BE2C (cell line): ENCODE results near the gene RPS16.
A peak's percentile ranks its signal among the peaks of the same experiment; 100 is the strongest.
"Not testable (repeated sequence)": the region's sequence is repeated elsewhere in the genome, so short reads cannot be mapped to it uniquely, and the experiment has no call there.

Experiments
- DNase-seq: peaks from one replicate; pipeline ENCODE4 v3.0.0-alpha.2; 2020
- H3K27me3 ChIP-seq: fragments of 250-450 bp; sonication (Bioruptor Pico); 2 replicates; pipeline ENCODE4 v1.5.1; 2020; ENCODE audit warnings: mild to moderate bottlenecking
- H3K36me3 ChIP-seq: fragments of 250-450 bp; sonication (Bioruptor Pico); 2 replicates; pipeline ENCODE4 v1.5.1; 2020; ENCODE audit warnings: mild to moderate bottlenecking
- H3K4me1 ChIP-seq: fragments of 250-450 bp; sonication (Bioruptor Pico); 2 replicates; pipeline ENCODE4 v1.5.1; 2020
- H3K4me3 ChIP-seq: 2 replicates; pipeline ENCODE4 v1.5.1; 2011; ENCODE audit warnings: low read depth, low read length
- H3K9me3 ChIP-seq: fragments of 250-450 bp; sonication (Bioruptor Pico); 2 replicates; pipeline ENCODE4 v1.5.1; 2020
- TF ChIP-seq, protein P1 (sequence below): IDR thresholded peaks from 2 replicates; pipeline ENCODE4 v1.5.1; 2012; ENCODE audit warnings: mild to moderate bottlenecking, low read depth, low read length

RPS16 gene

DNA sequence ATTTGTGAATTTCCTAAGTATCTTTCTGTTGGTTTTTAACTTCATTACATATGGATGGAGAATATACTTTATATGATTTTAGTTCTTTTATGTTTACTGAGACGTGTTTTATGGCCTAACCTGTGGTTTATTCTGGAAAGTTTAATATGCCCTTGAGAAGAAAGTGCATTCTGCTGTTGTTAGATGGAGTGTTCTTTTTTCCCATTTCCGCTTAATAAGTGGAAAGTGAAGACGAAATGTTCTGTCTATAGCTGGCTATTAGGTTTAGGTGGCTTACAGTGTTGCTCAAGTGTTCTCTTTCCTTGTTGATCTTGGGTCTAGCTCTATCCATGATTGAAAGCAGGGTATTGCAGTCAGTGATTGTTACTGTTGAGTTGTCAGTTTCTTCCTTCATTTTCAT is 27.7 kb upstream of the RPS16 start:
- TF ChIP-seq, protein P1, sequence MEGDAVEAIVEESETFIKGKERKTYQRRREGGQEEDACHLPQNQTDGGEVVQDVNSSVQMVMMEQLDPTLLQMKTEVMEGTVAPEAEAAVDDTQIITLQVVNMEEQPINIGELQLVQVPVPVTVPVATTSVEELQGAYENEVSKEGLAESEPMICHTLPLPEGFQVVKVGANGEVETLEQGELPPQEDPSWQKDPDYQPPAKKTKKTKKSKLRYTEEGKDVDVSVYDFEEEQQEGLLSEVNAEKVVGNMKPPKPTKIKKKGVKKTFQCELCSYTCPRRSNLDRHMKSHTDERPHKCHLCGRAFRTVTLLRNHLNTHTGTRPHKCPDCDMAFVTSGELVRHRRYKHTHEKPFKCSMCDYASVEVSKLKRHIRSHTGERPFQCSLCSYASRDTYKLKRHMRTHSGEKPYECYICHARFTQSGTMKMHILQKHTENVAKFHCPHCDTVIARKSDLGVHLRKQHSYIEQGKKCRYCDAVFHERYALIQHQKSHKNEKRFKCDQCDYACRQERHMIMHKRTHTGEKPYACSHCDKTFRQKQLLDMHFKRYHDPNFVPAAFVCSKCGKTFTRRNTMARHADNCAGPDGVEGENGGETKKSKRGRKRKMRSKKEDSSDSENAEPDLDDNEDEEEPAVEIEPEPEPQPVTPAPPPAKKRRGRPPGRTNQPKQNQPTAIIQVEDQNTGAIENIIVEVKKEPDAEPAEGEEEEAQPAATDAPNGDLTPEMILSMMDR = no peak
- Histone ChIP-seq H3K4me3 (no peak overlapping the region), H3K9me3 (no peaks in the 10 kb centered on the region), H3K4me1 (no peaks in the 10 kb centered on the region), H3K36me3 (peaks cover 70% of the 10 kb centered on the region), H3K27me3 (no peaks in the 10 kb centered on the region)
- no peak for DNase-seq

DNA sequence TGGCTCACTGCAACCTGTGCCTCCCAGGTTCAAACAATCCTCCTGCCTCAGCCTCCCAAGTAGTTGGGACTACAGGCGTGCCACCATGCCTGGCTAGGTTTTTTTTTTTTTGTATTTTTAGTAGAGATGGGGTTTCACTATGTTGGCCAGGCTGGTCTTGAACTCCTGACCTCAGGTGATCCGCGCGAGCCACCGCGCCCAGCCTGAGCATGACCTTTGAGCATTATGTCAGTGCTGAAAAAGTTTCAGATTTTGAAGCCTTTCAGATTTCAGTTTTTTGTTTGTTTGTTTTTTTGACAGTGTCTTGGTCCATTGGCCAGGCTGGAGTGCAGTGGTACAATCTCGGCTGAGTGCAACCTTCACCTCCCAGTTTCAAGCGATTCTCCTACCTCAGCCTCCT is 15.5 kb upstream of the RPS16 start:
- peaks cover 44% of the 10 kb centered on the region for H3K36me3 ChIP-seq
- H3K27me3 ChIP-seq, H3K4me3 ChIP-seq, DNase-seq, H3K9me3 ChIP-seq, H3K4me1 ChIP-seq: not testable (repeated sequence)

DNA sequence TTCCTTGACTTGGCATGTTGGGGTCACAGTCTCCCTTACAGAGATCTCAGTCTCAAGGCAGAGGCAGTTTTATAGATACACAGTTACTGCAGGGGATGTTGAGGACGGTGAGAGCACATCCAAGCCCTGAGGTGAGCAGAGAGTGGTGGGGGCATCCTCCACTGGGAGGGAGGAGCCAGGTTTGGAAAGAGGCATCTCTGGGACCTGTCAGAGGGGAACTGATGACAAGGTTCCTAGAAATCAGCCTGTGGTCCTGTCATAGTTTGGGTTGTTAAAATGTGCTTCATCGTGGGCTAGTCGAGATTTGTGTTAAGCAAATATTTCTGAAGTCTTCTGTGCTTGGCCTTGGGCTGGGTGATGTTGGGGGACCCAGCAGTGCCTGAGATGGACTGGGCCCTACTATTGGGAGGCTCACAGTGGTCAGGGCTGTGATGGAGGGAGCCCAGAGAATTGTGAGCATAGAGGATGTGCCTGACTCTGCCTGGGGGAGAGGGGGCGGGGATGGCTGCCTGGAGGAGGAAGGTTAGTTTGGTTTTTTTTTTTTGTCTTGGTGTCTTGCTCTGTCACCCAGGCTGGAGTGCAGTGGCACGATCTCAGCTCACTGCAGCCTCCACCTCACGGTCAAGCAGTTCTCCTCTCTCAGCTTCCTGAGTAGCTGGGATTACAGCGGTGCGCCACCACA is 13.5 kb upstream of the RPS16 start:
- TF ChIP-seq, protein P1 = no peak
- DNase-seq = no peak
- H3K27me3 ChIP-seq = no peaks in the 10 kb centered on the region
- H3K9me3 ChIP-seq = no peaks in the 10 kb centered on the region
- H3K4me3 ChIP-seq = no peak overlapping the region
- peaks cover 44% of the 10 kb centered on the region for H3K36me3 ChIP-seq
- no peaks in the 10 kb centered on the region for H3K4me1 ChIP-seq

DNA sequence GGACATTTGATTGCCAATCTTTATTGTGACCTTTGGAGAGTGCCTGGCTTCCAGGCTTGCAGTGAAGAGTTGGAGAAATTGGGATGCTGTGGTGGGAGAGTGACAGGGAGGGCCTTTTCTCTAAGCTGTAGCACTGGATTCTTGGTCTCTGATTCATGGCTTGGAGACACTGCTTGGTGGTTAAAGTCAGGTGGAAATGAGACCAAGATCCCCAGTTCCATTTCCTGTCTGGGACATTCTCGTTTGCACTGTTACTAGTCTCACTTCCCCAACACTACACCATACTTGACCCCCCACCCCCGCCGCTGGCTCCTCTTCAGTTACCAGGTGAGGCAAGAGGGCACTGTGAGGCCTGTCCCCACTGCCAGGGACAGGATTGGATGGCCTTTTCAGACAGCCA is 12.5 kb upstream of the RPS16 start:
- H3K27me3 ChIP-seq = no peaks in the 10 kb centered on the region
- H3K4me1 ChIP-seq = no peaks in the 10 kb centered on the region
- H3K4me3 ChIP-seq = no peak overlapping the region
- DNase-seq = no peak
- TF ChIP-seq, protein P1 = no peak
- H3K36me3 ChIP-seq = peaks cover 40% of the 10 kb centered on the region
- no peaks in the 10 kb centered on the region for H3K9me3 ChIP-seq

DNA sequence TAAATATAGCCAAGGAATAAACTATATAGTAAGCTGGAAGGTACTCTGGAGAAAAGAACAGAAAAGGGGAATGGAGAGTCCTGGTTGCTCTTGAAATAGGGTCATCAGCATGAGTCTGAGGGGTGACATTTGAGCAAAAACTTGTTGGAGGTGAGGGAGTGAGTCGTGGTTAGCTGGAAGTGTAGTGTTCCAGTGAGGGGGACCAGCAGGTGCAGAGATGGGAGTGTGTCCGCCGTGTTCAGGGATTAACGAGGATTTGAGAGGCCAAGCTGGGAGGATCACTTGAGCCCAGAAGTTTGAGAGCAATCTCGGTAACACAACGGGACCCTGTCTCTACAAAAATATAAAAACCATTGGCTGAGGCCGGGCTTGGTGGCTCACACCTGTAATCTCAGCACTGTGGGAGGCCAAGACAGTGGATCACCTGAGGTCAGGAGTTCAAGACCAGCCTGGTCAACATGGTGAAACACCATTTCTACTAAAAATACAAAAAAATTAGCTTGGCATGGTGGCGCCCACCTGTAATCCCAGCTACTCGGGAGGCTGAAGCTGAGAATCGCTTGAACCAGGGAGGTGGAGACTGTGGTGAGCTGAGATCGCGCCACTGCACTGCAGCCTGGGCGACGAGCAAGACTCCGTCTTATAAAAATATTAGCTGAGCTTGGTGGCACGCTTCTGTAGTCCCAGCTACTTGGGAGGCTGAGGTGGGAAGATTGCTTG is 10.8 kb upstream of the RPS16 start:
- Histone ChIP-seq H3K27me3 (no peaks in the 10 kb centered on the region), H3K36me3 (peaks cover 29% of the 10 kb centered on the region), H3K4me3 (peak overlapping the region; percentile 98), H3K9me3 (no peaks in the 10 kb centered on the region), H3K4me1 (no peaks in the 10 kb centered on the region)
- TF ChIP-seq, protein P1 = no peak
- no peak for DNase-seq

DNA sequence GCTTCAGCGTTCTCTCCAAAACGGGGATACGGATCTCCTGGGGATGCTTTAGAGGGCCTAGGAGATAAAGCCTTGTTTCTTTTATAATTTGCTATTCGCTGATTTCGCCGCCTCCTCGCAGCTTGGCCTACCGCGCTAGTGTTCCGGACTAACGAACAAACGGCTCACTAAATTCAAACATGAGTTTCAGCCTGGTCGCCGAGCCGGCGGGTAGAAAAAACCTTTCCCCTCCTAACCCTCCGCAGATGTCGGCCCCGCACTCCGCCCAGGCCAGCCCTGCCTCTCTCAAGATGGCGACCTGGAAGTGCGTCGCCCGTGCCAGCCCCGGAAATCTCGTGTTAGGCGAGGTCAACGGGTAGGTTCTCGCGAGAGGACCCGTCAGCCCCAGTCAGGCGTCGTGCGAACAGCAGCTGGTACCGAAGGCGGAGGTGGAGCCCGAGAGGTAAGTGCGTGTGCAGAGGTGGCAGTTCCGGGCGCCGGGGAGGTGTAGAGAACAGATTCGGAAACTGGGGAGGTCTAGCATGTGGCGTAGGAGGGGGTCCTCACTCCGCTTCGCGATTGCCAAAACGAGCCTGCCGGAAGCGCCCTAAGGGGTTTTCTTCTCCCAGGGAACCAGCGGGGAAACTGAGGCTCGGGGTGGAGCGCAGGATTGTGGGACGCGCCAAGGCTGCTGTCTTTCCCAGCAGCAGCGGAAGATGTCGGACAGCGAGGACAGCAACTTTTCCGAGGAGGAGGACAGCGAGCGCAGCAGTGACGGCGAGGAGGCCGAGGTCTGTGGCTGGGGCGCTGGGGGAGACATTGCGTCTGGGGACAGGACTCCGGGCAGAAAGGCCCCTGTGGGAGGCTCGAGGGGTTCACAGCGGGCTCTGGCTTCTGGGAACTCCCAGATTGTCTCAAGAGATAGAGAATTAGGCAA is 9.7 kb upstream of the RPS16 start, which contains the start of gene SUPT5H:
SUPT5H (plus strand) TSS at position 387 of the 916 bp plus-strand sequence; CDS start at position 696, 309 bp downstream.
- peaks cover 25% of the 10 kb centered on the region for H3K36me3 ChIP-seq
- H3K27me3 ChIP-seq = no peaks in the 10 kb centered on the region
- no peaks in the 10 kb centered on the region for H3K4me1 ChIP-seq
- TF ChIP-seq, protein P1 = no peak
- peak; percentile 98 for DNase-seq
- peak within 1 kb of the TSS; percentile 98 for H3K4me3 ChIP-seq
- no peaks in the 10 kb centered on the region for H3K9me3 ChIP-seq
